NCI-H2107 (cell line): ENCODE data around the gene POMGNT2.
A peak's percentile ranks its signal among the peaks of the same experiment; 100 is the strongest.

Experiments used
- DNase-seq: peaks from one replicate; lab custom pipeline; 2025; lab: John Stamatoyannopoulos, UW

The POMGNT2 gene

DNA sequence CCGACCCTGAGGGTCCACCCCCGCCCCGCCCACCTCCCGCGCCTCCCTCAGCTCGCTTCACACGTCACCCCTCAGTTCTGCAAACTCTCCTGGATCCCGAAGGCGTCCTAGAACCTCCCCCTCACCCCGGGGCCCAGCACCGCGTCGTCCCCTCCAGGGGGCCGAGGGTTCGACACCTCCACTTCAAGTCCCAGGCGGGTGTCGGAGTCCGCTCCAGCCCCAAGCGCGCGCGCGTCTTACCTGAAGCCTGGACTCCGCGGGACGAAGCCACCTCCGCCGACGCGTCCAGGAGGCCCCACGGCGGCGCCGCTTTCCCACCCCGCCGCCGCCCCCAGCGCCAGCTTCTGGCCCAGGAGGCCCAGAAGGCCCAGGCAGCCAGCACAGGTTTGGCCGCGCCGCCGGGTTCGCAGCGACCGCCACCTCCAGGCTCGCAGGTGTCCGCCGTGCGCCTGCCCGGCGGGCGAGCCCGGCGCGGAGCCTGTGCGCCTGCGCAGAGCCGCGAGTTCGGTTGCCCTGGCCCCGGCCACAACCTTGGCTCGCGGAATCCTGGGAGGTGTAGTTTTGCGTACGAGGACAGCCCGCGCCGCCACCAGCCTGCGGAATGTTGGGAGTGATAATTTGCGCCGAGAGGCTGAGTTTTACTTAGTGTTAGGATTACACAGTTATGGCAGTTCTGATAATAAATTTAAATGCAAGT, at the start of gene POMGNT2:
Gene POMGNT2, minus strand, starts transcription at position 484 of the 697 bp plus-strand sequence. CDS start 24,648 bp downstream, outside the sequence.
- peak; percentile 66 for DNase-seq

- DNase-seq: no peak
These were observed 49.1 kb upstream of the POMGNT2 start for GRCh38 chr3:43154980-43155379.

- peak; percentile 37 for DNase-seq
These were observed 47.6 kb upstream of the POMGNT2 start for GRCh38 chr3:43153216-43154083.

DNA sequence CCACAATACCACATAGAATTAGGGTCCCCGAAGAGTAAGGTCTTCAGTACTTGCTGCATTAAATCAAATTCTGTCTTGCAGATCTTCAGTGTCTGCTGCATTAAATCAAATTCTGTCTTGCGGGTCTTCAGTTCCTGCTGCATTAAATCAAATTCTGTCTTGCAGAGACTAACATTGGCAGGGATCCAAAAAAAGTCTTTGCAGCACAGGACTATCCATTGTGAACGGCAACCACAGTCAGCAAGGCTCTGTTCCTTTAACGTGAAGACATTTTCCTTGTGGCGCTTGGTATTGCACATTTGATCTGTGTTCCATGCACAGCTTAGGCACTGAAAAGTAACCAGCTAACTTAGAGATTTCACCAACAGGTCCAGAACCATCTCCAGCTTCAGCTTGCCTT, 46.8 kb upstream of the POMGNT2 start:
- DNase-seq: no peak

DNA sequence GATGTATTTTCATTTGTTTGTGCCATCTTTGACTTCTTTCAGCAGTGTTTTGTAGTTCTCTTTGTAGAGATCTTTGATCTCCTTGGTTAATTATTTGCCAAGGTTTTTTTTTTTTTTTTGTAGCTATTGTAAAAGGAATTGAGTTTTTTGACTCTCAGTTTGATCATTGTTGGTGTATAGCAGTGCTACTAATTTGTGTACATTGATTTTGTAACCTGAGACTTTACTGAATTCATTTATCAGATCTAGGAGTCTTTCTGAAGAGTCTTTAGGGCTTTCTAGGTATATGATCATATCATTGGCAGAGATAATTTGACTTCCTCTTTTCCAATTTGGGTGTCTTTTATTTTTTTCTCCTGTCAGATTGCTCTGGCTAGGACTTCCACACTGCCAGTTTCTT, 42.2 kb upstream of the POMGNT2 start:
- no peak for DNase-seq

DNA sequence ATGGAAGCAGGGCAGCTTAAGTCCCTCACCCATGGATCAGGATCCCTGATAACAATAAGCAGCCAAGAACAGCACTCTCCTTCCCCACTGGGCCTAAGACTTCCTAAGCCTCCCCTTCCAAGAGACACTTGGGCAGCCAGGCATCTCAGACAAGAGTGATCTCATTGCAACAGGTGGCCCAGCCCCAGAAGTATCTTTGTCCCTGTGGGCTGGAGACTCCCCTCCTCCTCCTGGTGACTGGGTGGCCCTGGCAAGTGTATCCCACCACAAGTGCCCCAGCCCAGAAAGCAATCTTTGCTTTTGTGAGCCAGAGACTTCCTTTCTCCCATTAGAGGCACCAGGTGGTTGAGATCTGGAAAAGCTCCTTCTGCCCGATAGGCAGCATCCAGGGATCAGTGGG, 40.7 kb upstream of the POMGNT2 start:
- DNase-seq: no peak

- DNase-seq: no peak
These were observed 39.0 kb upstream of the POMGNT2 start for GRCh38 chr3:43144761-43145490.

DNA sequence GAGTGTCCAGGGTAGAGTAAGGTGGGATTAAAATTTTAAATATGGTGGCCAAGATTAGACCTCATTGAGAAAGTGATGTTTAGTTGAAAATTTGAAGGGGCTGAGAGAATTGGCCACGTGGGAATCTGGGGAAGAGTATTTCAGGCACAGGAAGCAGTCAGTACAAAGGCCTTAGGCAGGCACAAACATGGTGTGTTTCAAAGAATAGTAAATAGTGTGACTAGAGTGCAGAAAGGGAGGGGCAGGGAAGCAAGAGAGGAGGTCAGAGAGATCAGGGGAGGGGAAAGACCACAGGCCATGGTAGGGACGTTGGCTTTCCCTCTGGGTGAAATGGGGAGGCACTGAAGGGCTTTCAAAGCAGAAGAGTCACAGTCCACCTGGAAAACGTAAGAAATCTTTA, 36.6 kb upstream of the POMGNT2 start:
- no peak for DNase-seq

GRCh38 chr3:43138488-43139231, 32.8 kb upstream of the POMGNT2 start:
- DNase-seq: no peak

DNA sequence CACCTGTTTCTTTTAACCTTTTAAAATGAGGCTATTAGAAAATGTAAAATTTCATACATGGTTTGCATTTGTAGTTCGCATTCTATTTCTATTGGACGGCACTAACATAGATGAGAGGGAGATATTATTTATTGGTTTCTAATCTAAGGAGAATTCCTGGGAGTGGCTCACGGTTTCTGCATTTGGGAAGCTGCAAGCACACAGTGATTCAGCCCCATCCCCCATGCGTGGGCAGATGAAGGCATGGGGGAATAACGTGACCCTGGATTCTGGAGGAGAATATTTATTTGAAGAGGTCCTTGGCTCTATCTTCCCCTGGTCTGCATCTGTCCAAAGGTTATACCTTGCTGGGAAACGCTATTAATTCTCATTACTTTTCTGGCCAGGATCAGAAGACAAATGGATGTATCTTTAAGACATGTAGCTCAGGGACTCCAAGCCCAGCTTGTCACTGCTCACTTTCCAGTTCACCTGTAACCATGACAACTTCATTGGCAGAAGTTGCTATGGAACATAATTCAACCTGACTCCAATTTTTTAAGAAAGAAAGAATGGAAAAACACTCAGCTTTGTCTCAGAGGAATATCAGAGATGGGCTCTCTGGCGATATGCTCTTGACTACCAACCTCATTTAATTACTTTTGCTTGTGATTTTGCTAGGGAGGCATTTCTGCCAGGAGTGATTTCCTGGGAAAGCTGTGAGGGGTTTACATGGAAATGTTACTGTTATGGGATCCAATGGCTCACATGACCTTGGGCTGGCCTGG, 27.2 kb upstream of the POMGNT2 start:
- DNase-seq: no peak

GRCh38 chr3:43132193-43132592, 26.3 kb upstream of the POMGNT2 start:
- no peak for DNase-seq

- DNase-seq: no peak
These were observed 22.6 kb upstream of the POMGNT2 start for GRCh38 chr3:43128464-43128863.

GRCh38 chr3:43126536-43126935, 20.7 kb upstream of the POMGNT2 start:
- no peak for DNase-seq

DNA sequence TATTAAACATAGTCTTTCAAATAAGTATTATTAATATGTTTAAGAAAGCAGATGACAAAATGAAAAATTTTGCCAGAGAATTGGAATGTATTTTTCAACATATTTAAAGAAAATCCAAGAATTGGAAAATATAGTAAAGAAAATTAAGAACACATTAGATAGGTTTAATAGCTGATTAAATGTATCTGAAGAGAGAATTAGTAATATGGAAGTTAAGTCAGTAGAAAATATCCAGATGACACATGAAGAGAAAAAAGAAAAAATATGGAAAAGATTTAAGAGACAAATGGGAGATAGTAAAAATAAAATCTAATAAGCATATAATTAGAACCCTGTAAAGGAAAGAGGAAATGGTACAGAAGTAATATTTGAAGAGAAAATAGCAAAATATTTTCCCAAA, 18.0 kb upstream of the POMGNT2 start:
- no peak for DNase-seq

DNA sequence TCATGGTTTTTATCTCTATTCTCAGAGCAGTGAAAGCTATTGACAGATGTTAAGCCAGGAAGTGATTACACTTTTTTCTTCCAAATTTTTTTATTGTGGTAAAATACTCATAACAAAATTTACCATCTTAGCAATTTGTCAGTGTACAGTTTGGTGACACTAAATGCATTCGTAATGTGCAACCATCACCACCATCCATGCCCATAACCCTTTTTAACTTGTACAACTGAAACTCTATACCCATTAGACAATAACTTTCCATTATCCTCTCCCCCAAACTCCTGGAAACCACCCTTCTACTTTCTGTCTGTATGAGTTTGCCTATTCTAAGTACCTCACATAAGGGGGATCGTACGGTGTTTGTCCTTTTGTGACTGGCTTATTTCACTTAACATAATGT, 15.1 kb upstream of the POMGNT2 start:
- no peak for DNase-seq

GRCh38 chr3:43117257-43117656, 11.4 kb upstream of the POMGNT2 start:
- no peak for DNase-seq

DNA sequence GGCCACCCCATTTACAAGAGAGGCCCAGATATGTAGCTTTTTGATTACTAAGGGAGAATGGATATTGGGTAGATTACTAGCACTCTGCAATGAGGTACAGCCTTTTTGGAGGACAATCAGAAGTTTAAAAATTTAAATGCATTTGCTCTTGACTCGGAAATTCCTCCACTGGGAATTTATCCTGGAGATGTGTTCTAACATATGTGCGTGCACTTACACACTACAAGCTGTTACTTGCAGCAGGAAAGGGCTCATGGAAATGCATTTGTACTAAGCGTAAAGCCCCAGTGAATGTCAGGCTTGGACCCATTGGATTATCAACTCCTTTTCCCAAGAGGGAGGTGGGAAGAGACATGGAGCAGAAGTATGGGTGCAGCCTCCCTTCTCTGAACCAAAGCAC, 7.8 kb upstream of the POMGNT2 start:
- no peak for DNase-seq

GRCh38 chr3:43106293-43106628, 382 bp upstream of the POMGNT2 start:
- no peak for DNase-seq

DNA sequence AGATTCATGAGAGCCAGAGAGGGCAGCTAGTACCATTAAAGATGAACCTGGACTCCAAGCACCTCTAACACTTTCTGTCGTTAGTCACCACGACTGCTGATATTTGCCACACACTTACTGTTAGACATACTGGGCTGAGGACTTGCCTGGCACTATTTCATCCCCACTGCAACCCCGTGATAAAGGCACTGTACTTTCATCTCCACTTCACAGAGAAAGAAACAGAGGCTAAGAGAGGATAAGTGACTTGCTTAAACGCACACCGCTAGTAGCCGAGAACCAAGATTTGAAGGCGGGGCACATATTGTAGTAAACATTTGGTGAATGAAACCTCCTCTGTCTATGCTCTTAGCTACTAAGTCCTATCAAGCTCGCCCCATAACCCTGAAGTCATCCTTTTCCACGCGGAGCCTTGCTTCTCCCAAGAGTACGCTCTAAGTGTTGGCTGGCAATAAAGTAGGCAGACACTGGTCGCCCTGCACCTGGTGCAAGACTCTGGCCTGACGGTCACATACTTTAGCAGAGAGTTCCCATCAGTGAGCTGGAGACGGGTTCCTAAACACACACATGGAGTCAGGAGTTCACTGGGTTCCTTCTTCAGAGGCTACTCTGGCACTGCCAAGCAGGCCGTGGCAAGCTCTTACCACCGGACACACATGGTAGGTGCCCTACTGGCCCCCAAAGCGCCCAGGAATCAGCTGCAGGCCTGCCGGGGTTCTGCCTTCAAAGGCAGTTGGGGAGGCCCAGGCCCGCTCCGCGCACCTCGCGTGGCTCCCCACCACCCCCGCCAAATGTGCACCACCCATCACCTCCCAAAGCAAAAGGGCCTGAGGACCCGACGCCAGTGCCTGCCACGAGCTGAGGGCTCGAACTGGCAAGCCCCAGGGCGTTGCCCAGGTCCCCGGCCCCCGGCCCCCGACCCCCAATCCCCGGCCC, 951 bp downstream of the POMGNT2 start:
- DNase-seq: no peak

- DNase-seq: no peak
These were observed 1.8 kb downstream of the POMGNT2 start for GRCh38 chr3:43104039-43104438.
